ENCODE data around the gene MYO1G.

Gene MYO1G

GRCh38 chr7:44963364-44964290 lies 15.2 kb downstream of the MYO1G start:
- TF ChIP-seq CTCF (IDR thresholded peaks at IDR 0.05; ENCODE audit: extremely low read depth, insufficient read depth, missing control alignments), result no peak
- in situ Hi-C loops (cut with MboI; ENCODE audit: low pct_unique_long_range_greater_than_20kb, low sequenced_read_pairs, unreplicated experiment), result no loop called here
- no peak for DNase-seq (ENCODE audit: low spot score)

GRCh38 chr7:44962483-44963251 lies 16.1 kb downstream of the MYO1G start:
- no peak for DNase-seq (ENCODE audit: low spot score)
- in situ Hi-C loops (cut with MboI; ENCODE audit: low pct_unique_long_range_greater_than_20kb, low sequenced_read_pairs, unreplicated experiment), result no loop called here
- no peak for TF ChIP-seq CTCF (IDR thresholded peaks at IDR 0.05; ENCODE audit: extremely low read depth, insufficient read depth, missing control alignments)

DNA sequence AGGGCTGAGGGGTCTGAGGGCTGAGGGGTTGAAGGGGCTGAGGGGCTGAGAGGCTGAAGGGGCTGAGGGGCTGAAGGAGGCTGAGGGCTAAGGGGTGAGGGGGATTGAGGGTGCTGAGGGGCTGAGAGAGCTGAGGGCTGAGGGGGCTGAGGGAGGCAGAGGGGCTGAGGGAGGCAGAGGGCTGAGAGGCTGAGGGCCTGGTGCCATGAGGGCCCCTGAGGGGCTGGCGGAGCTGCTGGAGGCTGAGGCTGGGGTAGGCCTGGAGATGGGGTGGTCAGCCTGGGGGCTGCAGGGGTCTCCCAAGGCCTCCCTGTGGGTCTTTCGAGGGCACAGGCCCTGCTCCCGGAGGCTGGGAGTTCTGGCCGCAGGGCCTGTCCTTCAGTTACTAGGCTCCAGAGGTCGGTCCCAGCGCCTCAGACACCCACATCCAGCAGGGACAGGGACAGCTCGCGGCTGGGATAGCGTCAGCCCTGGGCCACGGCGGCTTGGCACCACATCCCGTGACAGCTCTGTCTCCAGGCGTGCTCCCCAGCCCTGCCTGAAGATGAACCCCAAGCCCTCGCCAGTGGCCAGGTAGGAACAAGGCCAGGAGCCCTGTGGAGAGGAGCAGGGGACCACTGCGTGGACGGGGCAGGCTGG lies 16.9 kb downstream of the MYO1G start:
- in situ Hi-C loops (cut with MboI; ENCODE audit: low pct_unique_long_range_greater_than_20kb, low sequenced_read_pairs, unreplicated experiment), result no loop called here
- DNase-seq (ENCODE audit: low spot score), result peak; percentile 48
- TF ChIP-seq CTCF (IDR thresholded peaks at IDR 0.05; ENCODE audit: extremely low read depth, insufficient read depth, missing control alignments), result no peak

- DNase-seq (ENCODE audit: low spot score), result peak; percentile 30
- in situ Hi-C loops (cut with MboI; ENCODE audit: low pct_unique_long_range_greater_than_20kb, low sequenced_read_pairs, unreplicated experiment), result no loop called here
- no peak for TF ChIP-seq CTCF (IDR thresholded peaks at IDR 0.05; ENCODE audit: extremely low read depth, insufficient read depth, missing control alignments)
Observed at GRCh38 chr7:44960011-44960580, 18.7 kb downstream of the MYO1G start.

DNA sequence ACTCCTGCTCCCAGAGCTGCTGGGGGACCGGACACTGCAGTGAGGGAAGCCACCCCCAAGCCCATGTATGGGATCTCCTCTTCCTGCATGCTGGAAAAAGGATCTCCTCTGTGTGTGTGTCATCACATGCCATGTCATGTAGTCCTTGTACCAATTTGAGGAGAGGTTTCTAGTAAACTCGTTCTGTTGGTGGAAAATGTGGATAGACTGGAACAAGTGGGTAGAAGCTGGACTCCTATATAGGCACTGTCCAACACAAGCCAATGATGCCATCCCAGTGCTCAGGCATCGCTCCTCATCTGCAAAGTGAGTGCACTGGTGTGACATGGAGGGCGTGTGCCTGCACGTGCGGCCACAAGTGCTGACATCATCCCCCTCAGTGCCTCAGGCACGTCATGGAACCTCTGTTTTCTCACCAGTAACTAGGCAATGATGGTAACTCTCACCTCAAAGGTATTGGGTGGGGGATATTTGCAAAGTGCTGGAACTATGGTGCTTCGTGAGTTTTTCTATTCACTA lies 19.3 kb downstream of the MYO1G start:
- TF ChIP-seq CTCF (IDR thresholded peaks at IDR 0.05; ENCODE audit: extremely low read depth, insufficient read depth, missing control alignments), result no peak
- peak; percentile 53 for DNase-seq (ENCODE audit: low spot score)
- in situ Hi-C loops (cut with MboI; ENCODE audit: low pct_unique_long_range_greater_than_20kb, low sequenced_read_pairs, unreplicated experiment), result no loop called here
